HG02642 (cell line): Measurements from ENCODE around the gene ABHD11.

Experiments used
- ATAC-seq: cut with Tn5 transposase; IDR thresholded peaks from one replicate; pipeline ENCODE4 v1.9.1; 2021; ENCODE audit warnings: mild to moderate bottlenecking; ENCODE audit not compliant: unreplicated experiment, poor library complexity

The ABHD11 gene

DNA sequence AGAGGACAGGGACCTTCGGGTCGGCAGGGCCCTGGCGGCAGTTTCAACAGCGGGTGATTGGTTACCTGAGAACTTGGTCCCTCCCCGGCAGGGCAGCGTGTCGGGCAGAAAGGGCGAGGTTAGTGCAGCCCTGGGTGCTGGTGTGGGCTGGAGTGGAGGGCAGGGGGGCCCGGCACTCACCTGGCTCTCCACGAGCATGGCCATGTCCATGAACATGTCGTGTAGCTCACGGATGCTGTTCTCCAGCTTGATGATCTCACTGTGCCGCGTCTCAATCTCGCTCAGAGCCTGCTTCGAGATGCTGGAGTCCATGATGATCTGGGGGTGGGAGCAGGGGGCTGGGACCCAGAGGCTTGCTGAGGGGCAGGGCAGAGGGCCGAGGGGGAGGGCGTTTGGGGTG is 35.9 kb downstream of the ABHD11 start:
- no peak for ATAC-seq

DNA sequence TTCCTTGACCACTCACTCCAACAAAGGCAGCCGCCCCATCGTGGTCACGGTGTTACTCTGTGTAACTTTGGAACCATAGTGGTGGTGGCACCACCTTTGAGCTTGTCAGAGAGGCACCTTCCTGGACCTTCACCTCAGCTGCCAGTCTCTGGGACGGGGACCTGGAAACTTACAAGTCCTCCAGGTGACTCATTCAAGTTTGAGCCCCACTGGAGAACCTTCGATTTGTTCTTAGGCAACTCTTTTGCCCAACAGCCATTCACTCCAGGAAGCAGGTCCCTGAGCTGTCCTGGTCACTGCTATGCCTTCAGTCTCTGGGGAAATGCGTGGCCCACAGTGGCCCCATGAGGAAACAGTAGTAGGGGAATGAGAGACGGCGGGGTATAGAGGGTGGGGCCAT is 36.4 kb downstream of the ABHD11 start:
- ATAC-seq = no peak

DNA sequence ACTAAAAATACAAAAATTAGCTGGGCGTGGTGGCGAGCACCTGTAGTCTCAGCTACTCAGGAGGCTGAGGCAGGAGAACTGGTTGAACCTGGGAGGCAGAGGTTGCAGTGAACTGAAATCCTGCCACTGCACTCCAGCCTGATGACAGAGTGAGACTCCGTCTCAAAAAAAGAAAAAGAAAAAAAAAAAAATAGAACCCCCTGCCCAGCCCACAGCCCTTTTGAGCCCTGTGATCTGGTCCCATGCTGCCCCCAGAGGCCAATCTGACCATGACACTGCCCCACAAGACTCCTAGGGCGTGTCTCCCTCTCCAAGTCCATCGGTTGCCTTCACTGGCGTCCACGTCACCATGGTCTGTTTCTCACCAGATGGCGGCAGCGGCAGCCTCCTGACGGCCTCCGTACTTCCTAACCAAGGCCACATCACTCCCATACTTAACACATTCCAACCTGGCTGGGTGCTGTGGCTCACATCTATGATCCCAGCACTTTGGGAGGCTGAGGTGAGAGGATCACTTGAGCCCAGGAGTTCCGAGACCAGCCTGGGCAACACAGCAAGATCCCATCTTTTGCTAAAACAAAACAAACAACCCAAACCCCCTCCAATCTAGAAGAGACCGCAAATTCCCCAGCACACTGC is 37.1 kb downstream of the ABHD11 start:
- ATAC-seq = no peak

DNA sequence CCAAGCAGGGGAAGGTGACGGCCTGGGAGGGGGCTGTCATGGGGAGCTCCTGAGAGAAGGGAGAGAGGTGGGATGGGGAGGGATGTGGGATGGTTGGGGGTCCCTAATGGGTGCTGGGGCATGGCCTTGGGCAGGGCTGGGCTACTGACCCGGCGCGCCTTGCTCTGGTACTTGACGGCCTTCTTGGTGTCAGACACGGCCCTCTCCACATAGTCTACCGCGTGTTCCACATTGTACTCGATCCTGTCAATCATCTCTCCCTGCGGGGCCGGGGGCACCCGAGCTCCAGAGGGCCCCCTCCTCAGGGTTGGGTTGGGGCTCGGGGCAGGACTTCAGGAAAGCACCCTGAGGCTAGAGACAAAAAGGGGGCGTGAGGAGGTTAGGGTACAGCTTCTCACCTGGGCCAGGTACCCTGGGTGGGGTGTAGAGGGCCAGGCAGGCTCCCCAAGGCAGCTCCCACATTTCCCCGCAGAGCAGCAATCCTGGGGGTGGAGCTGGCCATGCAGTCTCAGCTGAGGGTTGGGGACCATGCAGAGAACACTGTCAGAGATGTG is 37.9 kb downstream of the ABHD11 start:
- ATAC-seq = no peak

DNA sequence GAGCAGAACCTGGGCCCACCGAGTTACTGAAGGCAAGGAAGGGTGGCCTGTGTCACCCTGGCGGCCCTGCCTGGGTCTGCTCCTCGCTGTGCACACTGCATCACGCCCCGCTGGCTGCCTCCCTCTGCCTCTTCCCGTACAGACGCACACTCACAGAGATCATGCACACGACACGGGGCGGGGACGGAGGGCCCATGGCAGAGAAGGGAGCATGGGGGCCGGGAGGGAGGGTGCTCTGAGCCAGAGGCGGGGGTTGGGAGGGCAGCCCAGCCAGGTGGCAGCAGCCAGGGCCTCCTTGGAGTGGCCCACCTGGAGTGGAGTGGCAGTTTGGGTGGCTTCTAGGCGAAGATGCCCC is 38.6 kb downstream of the ABHD11 start:
- ATAC-seq = no peak

DNA sequence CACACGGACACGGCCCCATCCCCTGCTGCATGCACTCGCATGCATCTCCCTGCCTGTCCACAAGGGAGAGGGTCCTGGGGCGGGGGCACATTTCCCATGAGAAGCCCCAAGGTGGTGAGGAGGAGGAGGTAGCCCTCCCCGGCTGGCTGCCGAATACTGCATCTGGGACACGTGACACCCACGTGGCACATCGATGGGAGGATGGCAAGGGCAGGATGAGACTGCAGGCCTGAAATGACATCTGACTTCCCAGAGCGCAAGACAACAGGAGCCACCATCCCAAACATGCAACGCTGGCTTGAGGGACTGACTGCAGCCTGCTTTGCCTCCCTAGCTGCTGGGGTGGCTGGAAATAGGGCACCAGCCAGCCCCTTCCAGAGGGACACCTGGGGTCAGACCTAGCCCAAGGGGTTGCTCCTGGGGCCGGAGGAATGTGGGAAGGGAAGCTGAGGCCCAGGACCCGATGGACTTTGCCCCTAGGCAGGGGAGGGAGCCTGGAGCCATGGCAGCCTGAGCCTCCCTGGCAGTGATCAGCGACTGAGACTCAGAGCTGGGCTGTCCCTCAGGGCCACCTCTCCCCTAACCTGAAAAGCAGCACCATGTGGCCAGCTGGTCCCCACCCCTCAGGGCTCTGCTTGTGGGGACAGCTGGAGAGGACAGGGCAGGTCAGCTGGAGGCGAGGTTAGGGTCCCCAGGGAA is 39.1 kb downstream of the ABHD11 start:
- ATAC-seq = no peak

DNA sequence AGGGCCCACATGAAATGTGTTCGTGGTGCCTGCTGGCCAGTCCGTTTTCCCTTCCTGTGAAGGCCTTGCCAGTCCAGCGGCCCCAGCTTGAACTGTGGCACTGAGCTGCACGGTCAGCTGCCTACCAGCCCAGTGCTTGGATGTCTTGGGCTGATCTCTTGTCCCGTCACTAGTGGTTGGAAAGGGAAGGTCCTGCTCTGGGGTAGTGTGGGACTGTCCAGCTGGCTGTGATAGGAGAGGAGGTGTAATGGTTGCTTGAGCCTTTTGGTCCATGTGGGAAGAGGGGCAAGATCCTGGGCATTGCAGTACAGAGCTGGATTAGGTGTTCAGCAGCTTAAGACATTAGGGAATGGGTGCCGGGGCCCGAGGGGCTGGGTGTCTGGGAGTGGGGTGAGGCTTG is 40.2 kb downstream of the ABHD11 start:
- ATAC-seq = no peak

DNA sequence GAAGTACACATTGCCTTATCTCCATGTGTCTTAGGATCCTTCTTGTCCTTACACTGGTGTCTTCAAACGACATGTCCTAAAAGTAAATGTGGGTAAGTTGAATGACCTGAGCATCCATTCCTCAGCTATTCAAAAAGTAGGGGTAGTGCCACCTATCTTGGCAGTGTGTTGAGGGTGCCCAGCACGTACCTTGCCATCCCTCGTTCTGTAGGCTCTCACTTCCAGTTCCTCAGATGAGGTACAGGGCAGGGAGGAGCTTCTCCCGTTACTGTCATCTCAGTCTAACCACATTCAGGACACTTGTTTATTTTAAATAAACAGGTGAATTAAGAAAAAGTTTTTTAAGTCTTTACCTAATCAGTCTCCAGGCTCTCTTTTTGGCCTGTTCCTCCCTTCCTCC is 42.2 kb downstream of the ABHD11 start:
- no peak for ATAC-seq

DNA sequence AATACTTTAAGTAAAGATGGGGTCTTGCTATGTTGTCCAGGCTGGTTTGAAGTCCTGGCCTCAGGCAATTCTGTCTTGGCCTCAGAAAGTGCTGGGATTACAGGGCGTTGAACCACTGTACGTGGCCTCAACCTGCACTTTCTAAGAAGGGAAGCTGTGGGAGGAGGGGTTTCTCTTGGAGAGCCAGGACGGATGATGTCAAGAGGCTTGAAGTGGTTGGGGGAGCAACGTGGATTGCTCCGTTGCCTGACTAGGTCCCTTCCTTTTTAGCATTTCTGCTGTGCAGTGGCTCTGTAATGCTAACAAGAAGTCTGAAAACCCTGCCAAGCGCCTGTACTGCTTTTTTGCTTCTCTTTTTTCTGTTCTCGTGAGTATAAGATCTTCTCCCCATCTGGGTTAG is 48.0 kb downstream of the ABHD11 start:
- ATAC-seq = no peak

DNA sequence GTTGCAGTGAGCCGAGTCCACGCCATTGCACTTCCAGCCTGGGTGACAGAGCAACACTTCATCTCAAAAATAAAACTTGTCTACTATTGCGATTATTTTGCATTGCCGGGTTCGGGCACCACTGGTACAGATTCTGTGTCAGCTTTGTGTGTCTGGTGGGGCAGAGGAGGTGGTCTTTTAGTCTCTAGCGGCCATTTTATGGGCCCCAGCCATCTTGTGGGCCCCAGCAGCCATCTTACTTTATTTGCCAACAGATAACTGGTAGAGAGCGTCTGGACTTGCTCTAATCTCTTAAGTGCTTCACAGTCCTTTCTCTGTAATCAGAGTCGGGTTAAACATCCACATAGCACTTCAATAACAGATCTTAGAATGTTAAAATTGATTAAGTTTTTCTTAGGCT is 50.3 kb downstream of the ABHD11 start:
- ATAC-seq = no peak
